T-cell (primary cell): ENCODE measurements around the gene PIEZO2. TPM values are rescaled to one million over a fixed set of nuclear protein-coding genes. Genes with fewer than 3 reads are reported as not detected.

Experiments
- ATAC-seq, 4 experiments: fragments of 200-7000 bp in 3 of 4; fragments of 150-1000 bp in 1 of 4; cut with Tn5 transposase; replicated peaks in 1 of 4; 1 replicate in 3 of 4; 2 replicates in 1 of 4; pipeline ENCODE4 v1.10.0; 2021; ENCODE audit warnings: moderate library complexity in 3 of 4, mild to moderate bottlenecking in 2 of 4, moderate number of reproducible peaks in 1 of 4
- CTCF ChIA-PET, 2 donors: fragments of 300-600 bp; sonication (Branson Sonifier 250); formaldehyde crosslinking; loops; one replicate each; lab custom pipeline; 2022; ENCODE audit warnings: antibody characterized with exemption in 2 of 2; lab: Charles Lee
- POLR2A ChIA-PET, 2 donors: fragments of 300-600 bp; sonication (Branson Sonifier 250); formaldehyde crosslinking; loops; one replicate each; lab custom pipeline; 2022; ENCODE audit warnings: antibody characterized with exemption in 2 of 2; lab: Charles Lee
- DNase-seq, 35 experiments: peaks; one replicate each; pipeline versions ENCODE4 v3.0.0 to v3.0.0-alpha.2; 2013 to 2023
- H3K27ac ChIP-seq: one replicate; pipeline ENCODE4 v1.5.1; 2013; ENCODE audit warnings: low read length
- H3K27me3 ChIP-seq, 2 experiments: replicated peaks in 1 of 2; 1 replicate in 1 of 2; 2 replicates in 1 of 2; pipeline versions ENCODE4 v1.6.1 to v1.7.0; 2013; ENCODE audit warnings: low read length in 1 of 2, mixed read lengths in 1 of 2; ENCODE audit not compliant: control insufficient read depth in 2 of 2, insufficient read depth in 2 of 2; ENCODE audit errors: extremely low read depth in 1 of 2
- H3K36me3 ChIP-seq, 2 donors: 1 replicate in 1 of 2; 2 replicates in 1 of 2; pipeline versions ENCODE4 v1.6.1 to v1.7.0; 2013; ENCODE audit warnings: low read length in 1 of 2; ENCODE audit not compliant: control insufficient read depth in 2 of 2, insufficient read depth in 1 of 2; ENCODE audit errors: extremely low read depth in 1 of 2
- H3K4me1 ChIP-seq, 2 experiments: 1 replicate in 1 of 2; 2 replicates in 1 of 2; pipeline versions ENCODE4 v1.6.1 to v1.7.0; 2013; ENCODE audit warnings: low read length in 2 of 2, mixed read lengths in 1 of 2; ENCODE audit not compliant: insufficient read depth in 2 of 2, control insufficient read depth in 1 of 2; ENCODE audit errors: extremely low read depth in 1 of 2
- H3K4me3 ChIP-seq, 2 donors: 1 replicate in 1 of 2; 2 replicates in 1 of 2; pipeline versions ENCODE4 v1.5.1 to v1.7.0; 2013; ENCODE audit warnings: mild to moderate bottlenecking in 2 of 2, low read length in 1 of 2, moderate library complexity in 1 of 2; ENCODE audit not compliant: control insufficient read depth in 1 of 2; ENCODE audit errors: extremely low read depth in 1 of 2
- H3K9me3 ChIP-seq: 2 replicates; pipeline ENCODE4 v1.7.0; 2013
- H3K27ac Mint-ChIP-seq, 2 donors: one replicate each; pipeline ENCODE4 v1.8.0; 2020 to 2021; ENCODE audit warnings: mild to moderate bottlenecking in 2 of 2, mixed read lengths in 2 of 2
- H3K27me3 Mint-ChIP-seq, 2 donors: one replicate each; pipeline ENCODE4 v1.8.0; 2021 to 2022; ENCODE audit warnings: mixed read lengths in 2 of 2
- H3K36me3 Mint-ChIP-seq: one replicate; pipeline ENCODE4 v1.8.0; 2021; ENCODE audit warnings: mixed read lengths
- H3K4me1 Mint-ChIP-seq, 3 donors: one replicate each; pipeline ENCODE4 v1.8.0; 2020 to 2022; ENCODE audit warnings: mixed read lengths in 3 of 3, mild to moderate bottlenecking in 1 of 3
- H3K4me3 Mint-ChIP-seq, 3 donors: one replicate each; pipeline ENCODE4 v1.8.0; 2020 to 2022; ENCODE audit warnings: mild to moderate bottlenecking in 3 of 3, mixed read lengths in 3 of 3, moderate library complexity in 3 of 3
- H3K9me3 Mint-ChIP-seq, 3 donors: one replicate each; pipeline ENCODE4 v1.8.0; 2020 to 2022; ENCODE audit warnings: mixed read lengths in 3 of 3
- WGBS: methylation state at CpG from one replicate; pipeline ENCODE4 v1.1.5; 2013; ENCODE audit warnings: missing lambda C conversion rate; ENCODE audit not compliant: insufficient coverage; 5-methylcytosine and 5-hydroxymethylcytosine counted together
- total RNA-seq, 35 experiments: library from RNA in 6 of 35; stranded (reverse) in 6 of 35; fragments of 120-200 nt in 1 of 35; gene quantifications; one replicate each; pipeline versions ENCODE4 v1.2.1 to v1.2.4 and lab custom pipeline; 2013 to 2026

PIEZO2 gene
- total RNA-seq, 5 donors from 2014 or later (not counting 1 experiment from before 2014, with no cell fraction given) = 0.05 to 0.90 (median 0.21) TPM; not detected in 1

GRCh38 chr18:10685484-10685883 is 463.9 kb downstream of the PIEZO2 start:
- 67% methylated on average over 15 of the region's 15 CpGs for WGBS
- H3K36me3 Mint-ChIP-seq = no peaks in the 10 kb centered on the region
- ChIA-PET POLR2A (no interaction called here), CTCF (no interaction called here)
- no peak overlapping the region for H3K4me3 Mint-ChIP-seq
- Histone ChIP-seq H3K27ac (no peak overlapping the region), H3K36me3 (no peaks in the 10 kb centered on the region), H3K4me1 (no peaks in the 10 kb centered on the region), H3K4me3 (no peak overlapping the region), H3K9me3 (no peaks in the 10 kb centered on the region), H3K27me3 (peaks cover 0 to 9% of the 10 kb centered on the region in 2 experiments)
- H3K27me3 Mint-ChIP-seq = peaks cover 0 to 6% of the 10 kb centered on the region in 2 donors
- H3K9me3 Mint-ChIP-seq = no peaks in the 10 kb centered on the region
- ATAC-seq (no peak), DNase-seq (no peak)
- no peak overlapping the region for H3K27ac Mint-ChIP-seq
- no peaks in the 10 kb centered on the region for H3K4me1 Mint-ChIP-seq

- no peak for DNase-seq
- Histone ChIP-seq H3K27me3 (peaks cover 0 to 6% of the 10 kb centered on the region in 2 experiments), H3K36me3 (no peaks in the 10 kb centered on the region), H3K27ac (no peak overlapping the region), H3K9me3 (no peaks in the 10 kb centered on the region), H3K4me3 (no peak overlapping the region), H3K4me1 (no peaks in the 10 kb centered on the region)
- ATAC-seq = no peak
- Mint-ChIP-seq H3K36me3 (no peaks in the 10 kb centered on the region), H3K9me3 (no peaks in the 10 kb centered on the region), H3K27ac (no peak overlapping the region), H3K4me1 (no peaks in the 10 kb centered on the region), H3K27me3 (peaks cover 0 to 6% of the 10 kb centered on the region in 2 donors), H3K4me3 (no peak overlapping the region)
- 70% methylated on average over 3 of the region's 7 CpGs for WGBS
- ChIA-PET POLR2A (no interaction called here), CTCF (no interaction called here)
Observed at GRCh38 chr18:10682368-10682714, 467.0 kb downstream of the PIEZO2 start.

- POLR2A ChIA-PET = no interaction called here
- Histone ChIP-seq H3K4me3 (no peak overlapping the region), H3K27ac (no peak overlapping the region), H3K4me1 (no peaks in the 10 kb centered on the region), H3K36me3 (no peaks in the 10 kb centered on the region), H3K27me3 (peaks cover 0 to 6% of the 10 kb centered on the region in 2 experiments), H3K9me3 (no peaks in the 10 kb centered on the region)
- no peaks in the 10 kb centered on the region for H3K4me1 Mint-ChIP-seq
- ATAC-seq = no peak
- no peak overlapping the region for H3K4me3 Mint-ChIP-seq
- peaks cover 0 to 6% of the 10 kb centered on the region in 2 donors for H3K27me3 Mint-ChIP-seq
- H3K27ac Mint-ChIP-seq = no peak overlapping the region
- WGBS = 89% methylated on average over 4 of the region's 12 CpGs
- DNase-seq = no peak
- H3K9me3 Mint-ChIP-seq = no peaks in the 10 kb centered on the region
- CTCF ChIA-PET = no interaction called here
- no peaks in the 10 kb centered on the region for H3K36me3 Mint-ChIP-seq
Observed at GRCh38 chr18:10681581-10682367, 467.6 kb downstream of the PIEZO2 start.

GRCh38 chr18:10680271-10680596 is 469.1 kb downstream of the PIEZO2 start:
- no peak for DNase-seq
- Histone ChIP-seq H3K27me3 (peaks cover 0 to 6% of the 10 kb centered on the region in 2 experiments), H3K27ac (no peak overlapping the region), H3K4me3 (no peak overlapping the region), H3K9me3 (no peaks in the 10 kb centered on the region), H3K36me3 (no peaks in the 10 kb centered on the region), H3K4me1 (no peaks in the 10 kb centered on the region)
- no peaks in the 10 kb centered on the region for H3K4me1 Mint-ChIP-seq
- peaks cover 0 to 5% of the 10 kb centered on the region in 2 donors for H3K27me3 Mint-ChIP-seq
- POLR2A ChIA-PET = interaction anchor here in 1 of 2 donors (0.5 kb wide), 1 partner anchor 1268 kb away, joined by 6 read pairs; no protein-coding TSS in a partner anchor
- H3K27ac Mint-ChIP-seq = no peak overlapping the region
- CTCF ChIA-PET = no interaction called here
- ATAC-seq = no peak
- H3K36me3 Mint-ChIP-seq = no peaks in the 10 kb centered on the region
- H3K4me3 Mint-ChIP-seq = no peak overlapping the region
- H3K9me3 Mint-ChIP-seq = no peaks in the 10 kb centered on the region

- no peak overlapping the region for H3K27ac Mint-ChIP-seq
- peaks cover 0 to 5% of the 10 kb centered on the region in 2 donors for H3K27me3 Mint-ChIP-seq
- no peak overlapping the region for H3K4me3 Mint-ChIP-seq
- peaks cover 0 to 6% of the 10 kb centered on the region in 2 experiments for H3K27me3 ChIP-seq
- H3K4me3 ChIP-seq = no peak overlapping the region
- no peak overlapping the region for H3K27ac ChIP-seq
- no peak for DNase-seq
- no peak for ATAC-seq
- CTCF ChIA-PET = no interaction called here
- no peaks in the 10 kb centered on the region for H3K36me3 ChIP-seq
- 100% methylated on average over 1 of the region's 3 CpGs for WGBS
- POLR2A ChIA-PET = interaction anchor here in 1 of 2 donors (0.5 kb wide), 1 partner anchor 1268 kb away, joined by 6 read pairs; no protein-coding TSS in a partner anchor
- H3K4me1 Mint-ChIP-seq = no peaks in the 10 kb centered on the region
- H3K9me3 ChIP-seq = no peaks in the 10 kb centered on the region
- H3K4me1 ChIP-seq = no peaks in the 10 kb centered on the region
- no peaks in the 10 kb centered on the region for H3K9me3 Mint-ChIP-seq
- H3K36me3 Mint-ChIP-seq = no peaks in the 10 kb centered on the region
Observed at GRCh38 chr18:10679557-10680270, 469.7 kb downstream of the PIEZO2 start.

- H3K4me1 Mint-ChIP-seq = no peaks in the 10 kb centered on the region
- Histone ChIP-seq H3K27ac (no peak overlapping the region), H3K36me3 (no peaks in the 10 kb centered on the region), H3K4me1 (no peaks in the 10 kb centered on the region), H3K27me3 (peaks cover 0 to 2% of the 10 kb centered on the region in 2 experiments), H3K9me3 (no peaks in the 10 kb centered on the region), H3K4me3 (no peak overlapping the region)
- WGBS = no CpG with 5 or more reads among the region's 4 CpGs
- H3K4me3 Mint-ChIP-seq = no peak overlapping the region
- no peak for DNase-seq
- H3K27ac Mint-ChIP-seq = no peak overlapping the region
- ATAC-seq = no peak
- ChIA-PET CTCF (no interaction called here), POLR2A (no interaction called here)
- no peaks in the 10 kb centered on the region for H3K9me3 Mint-ChIP-seq
- no peaks in the 10 kb centered on the region for H3K36me3 Mint-ChIP-seq
- H3K27me3 Mint-ChIP-seq = no peaks in the 10 kb centered on the region
Observed at GRCh38 chr18:10671441-10671840, 477.9 kb downstream of the PIEZO2 start.
